Measurements from ENCODE around the gene TMEM18. TPM values are rescaled to one million over a fixed set of nuclear protein-coding genes. Genes with fewer than 3 reads are reported as not detected.

The TMEM18 gene
- total RNA-seq, 1 donor from 2014 or later = 10.3 TPM

DNA sequence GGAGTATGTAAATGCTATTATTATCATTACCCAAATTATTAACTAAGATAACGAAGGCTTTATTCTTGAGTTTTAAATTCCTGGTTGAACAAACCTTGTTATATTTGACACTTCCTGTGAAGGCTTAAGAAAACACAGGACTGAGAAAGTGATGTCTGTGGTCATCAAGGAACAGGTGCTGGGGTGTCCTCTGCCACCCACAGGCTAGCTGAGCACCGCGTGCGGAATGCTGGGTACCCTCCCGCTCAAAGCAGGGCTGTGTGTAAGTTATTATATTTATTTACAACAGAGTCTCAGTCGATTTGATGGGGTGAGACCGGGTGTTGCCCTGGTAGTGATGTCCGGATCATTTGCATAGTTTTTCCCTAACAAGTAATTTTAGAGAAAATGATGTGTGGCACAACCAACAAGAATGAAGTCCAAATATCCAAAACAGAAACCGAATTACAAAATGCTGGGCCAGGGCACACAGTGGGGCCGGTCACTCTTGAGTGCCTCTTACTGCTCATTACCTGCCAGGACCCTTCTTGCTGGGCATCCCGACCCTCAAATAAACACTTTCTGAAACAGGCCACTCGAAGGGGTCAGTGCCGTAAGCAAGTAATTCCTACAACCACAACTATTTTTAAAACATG, 49.2 kb downstream of the TMEM18 start:
- no peak for DNase-seq
- ATAC-seq (ENCODE audit: poor library complexity) = no peak
- intact Hi-C loops (cut with DNase I) = no loop called here

DNA sequence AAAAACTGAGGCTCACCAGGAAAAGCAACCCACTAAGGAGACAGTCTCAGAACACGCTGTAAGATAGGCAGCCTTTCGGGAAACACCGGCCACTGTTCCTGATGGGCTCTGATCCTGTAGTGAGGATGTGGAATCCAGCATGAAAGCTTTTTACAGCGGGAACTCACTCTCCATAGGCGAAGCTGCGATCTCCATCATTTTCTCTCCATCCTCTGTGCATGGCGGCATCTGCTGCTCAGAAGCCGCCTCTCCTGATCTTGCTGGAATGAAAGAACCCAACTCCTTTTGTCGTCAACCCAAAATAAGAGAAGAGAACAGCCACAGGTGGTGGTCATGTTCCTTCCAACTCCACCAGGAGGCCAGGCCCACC, 49.9 kb downstream of the TMEM18 start:
- DNase-seq (no peak), ATAC-seq (ENCODE audit: poor library complexity) (no peak)
- intact Hi-C loops (cut with DNase I) = no loop called here

DNA sequence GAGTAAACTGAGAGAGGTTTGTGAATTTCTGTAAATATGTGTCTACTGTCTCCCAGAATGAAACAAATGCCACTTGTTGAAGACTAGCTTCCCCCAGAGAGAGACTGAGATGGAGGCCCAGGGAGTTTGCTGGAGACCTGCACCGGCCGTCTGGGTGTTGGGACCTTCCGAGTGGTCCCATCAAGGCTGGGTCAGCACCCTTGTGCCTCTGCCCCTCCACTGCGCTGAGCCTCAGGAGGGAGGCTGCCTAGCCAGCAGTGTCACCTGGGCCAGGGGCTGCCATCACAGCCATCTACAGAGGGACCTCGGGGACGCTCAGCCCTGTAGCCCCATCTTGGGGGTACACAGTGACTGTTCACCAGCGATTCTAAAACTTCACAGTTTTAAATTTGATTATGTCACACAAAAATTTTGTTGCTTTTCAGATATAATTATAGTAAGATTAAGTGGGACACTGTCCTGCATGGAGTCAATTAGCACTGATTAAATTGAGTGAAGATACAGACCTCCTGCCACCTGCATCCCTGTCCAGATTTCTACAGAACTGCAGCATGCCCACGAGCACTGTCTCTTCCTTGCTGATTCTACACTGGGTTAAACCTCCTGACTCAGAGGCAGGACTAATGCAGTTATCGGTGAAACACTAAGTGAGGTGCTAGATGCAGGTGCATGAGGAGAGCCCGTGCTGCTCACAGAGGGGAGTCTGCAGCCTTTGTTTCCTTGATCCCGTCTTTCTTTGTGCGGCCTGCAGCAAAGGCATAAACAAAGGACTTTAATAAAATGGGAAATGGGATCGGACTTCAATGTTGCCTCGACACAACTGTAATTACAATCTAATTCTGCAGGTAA, 50.5 kb downstream of the TMEM18 start:
- DNase-seq (no peak), ATAC-seq (ENCODE audit: poor library complexity) (no peak)
- intact Hi-C loops (cut with DNase I) = no loop called here

DNA sequence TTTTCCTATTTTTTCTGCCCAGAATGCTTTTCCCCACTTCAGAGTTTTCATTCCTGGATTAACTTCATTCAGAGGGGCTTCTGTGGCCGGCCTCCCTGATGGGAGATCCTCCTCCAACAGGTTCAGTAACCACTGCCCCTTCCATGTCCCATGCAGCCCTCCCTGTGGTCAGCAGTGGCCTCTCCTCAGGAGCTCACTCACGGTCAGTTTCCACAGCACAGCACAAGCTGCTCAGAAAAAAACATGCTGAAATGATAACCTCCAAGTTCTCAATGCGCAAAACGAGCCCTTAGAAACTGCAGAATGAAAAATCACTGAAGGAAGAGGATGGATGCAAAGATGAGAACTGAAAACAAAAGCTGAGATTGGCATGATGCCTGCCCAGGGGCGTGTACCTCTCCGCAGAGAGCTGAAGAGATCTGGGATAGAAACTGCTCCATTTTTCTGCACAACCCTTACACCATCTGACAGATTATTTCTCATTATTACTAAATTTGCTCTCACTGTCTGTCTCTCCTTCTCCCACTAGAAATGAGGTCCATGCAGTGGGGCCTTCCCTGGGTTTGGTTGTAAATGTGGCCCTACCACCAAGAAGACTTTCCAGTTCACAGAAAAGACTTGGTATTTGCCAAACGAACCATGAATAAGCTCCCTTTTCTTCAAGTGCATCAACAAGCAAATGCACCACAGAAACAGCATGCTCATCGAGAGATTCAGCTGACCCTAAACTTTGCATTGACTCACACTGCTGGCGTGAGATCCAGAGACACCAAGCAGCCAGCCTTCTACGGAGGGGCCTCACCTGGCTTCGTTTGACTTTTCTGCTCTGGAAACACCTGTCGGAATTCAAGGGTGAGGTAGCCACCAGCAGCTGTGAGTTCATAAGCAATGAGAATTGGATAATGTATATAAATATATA, 51.5 kb downstream of the TMEM18 start:
- intact Hi-C loops (cut with DNase I) = no loop called here
- DNase-seq = no peak

DNA sequence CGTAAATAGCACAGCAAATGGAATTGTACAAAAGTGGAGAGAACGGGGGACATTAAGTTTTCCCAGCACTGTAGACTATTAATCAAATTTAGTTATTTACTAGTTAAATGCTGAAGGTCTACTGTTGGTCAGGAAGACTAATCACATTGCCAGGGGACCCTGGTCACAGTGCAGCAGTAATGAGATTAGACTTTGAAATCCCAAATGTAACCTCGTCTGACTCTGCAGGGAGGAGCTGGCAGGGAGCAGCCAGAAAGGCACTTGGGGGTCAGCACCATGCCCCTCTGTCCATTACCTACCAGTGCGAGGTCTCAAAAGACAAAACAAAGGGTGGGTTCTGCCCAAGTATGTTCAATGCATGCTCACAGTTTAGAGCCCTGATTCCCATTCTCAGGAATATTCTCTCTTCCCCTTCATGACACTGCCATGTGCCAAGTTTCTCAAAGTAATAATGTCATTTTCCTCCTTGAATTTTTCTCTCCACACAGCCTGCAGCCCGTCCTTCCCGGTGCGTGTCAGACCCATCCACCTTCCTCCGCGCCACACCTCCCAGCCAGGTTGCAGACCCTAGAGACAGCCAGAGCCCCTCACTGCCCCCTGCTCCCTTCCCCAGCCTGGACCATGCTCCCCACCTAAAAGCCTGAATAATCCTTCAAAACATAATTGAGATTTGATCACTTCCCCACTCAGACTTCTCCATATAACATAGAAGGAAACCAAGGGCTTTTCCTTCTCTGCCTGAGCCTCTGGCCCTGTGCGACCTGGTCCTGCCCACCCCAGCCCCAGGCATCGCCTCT, 52.5 kb downstream of the TMEM18 start:
- intact Hi-C loops (cut with DNase I) = no loop called here
- ATAC-seq (ENCODE audit: poor library complexity) (no peak), DNase-seq (no peak)

More for the DNA sequence above, 51.5 kb downstream of the TMEM18 start:
- ATAC-seq (ENCODE audit: poor library complexity) = no peak

DNA sequence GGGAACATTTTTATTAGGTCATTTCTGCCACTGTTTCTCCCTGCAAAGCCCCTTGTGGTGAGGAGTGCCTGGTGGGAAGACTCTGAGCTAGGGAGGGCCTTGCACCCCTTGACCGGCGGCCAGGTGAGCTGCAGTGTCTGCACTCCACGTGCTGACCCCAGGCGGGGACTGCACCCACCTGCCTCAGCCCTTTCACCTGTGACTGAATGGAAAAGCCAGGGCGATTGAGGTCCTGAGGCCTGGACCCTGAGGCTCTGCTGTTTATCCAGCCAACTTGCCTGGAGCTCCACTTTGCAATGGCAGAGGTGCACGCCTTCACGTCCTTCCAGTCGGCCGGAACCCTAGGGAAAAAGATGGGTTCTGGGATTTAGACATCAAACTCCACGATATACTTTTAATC, 53.1 kb downstream of the TMEM18 start:
- DNase-seq (no peak), ATAC-seq (ENCODE audit: poor library complexity) (no peak)
- intact Hi-C loops (cut with DNase I) = no loop called here

DNA sequence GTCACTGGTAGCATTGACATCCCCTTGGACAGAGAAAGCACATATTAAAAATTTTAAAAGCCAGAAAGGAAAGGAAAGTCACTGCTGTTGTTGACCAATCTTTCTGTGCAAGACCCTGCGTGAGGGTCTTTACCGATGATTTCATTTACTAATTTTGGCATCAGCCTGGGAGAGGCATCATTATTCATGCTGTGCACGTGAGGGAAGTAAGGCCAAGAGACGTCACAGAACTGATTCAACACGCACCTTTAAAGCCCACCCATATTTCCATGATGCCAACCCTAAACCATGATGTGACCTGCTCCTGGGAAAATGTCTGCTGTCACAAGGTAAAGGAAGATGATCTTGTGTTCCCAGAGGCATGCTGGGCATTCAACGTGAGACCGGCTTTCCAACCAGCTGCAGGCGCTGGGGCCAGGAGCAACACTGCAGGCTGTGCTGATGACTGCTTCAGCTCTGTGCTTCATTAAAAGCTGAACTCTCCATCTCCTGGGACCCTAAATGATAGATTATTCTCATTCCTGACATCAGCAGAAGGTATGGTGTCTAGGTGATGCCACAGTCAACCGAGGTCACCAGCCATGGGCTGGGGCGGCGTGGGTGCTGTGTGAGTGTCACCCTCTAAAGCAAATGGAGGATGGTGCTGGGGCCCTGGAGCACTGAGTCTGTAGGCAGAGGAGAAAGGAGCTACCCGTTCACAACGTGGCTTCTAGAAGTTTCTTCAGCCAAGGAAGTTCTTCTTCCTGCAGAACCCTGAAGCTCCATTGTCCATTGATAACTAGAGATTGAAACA, 53.9 kb downstream of the TMEM18 start:
- intact Hi-C loops (cut with DNase I) = no loop called here
- no peak for ATAC-seq (ENCODE audit: poor library complexity)
- no peak for DNase-seq

DNA sequence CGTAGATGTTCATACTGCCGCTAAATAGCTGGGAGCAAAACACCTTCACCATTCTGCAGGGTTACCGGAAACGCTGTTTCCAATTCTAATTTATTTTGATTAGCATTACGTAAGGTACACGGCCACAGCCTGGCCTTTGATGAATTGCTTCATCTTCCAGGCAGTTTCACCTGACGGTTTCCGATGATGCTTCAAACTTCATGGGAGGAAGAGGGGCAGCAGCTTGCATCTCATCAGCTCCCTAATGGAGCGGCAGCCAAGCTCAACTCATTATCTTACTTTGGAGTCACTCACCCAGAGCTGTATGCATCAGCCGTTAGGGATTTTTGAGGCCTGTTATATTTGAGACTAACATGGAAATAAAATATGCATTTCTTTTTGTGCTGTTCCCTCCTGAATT, 54.8 kb downstream of the TMEM18 start:
- intact Hi-C loops (cut with DNase I) = no loop called here

DNA sequence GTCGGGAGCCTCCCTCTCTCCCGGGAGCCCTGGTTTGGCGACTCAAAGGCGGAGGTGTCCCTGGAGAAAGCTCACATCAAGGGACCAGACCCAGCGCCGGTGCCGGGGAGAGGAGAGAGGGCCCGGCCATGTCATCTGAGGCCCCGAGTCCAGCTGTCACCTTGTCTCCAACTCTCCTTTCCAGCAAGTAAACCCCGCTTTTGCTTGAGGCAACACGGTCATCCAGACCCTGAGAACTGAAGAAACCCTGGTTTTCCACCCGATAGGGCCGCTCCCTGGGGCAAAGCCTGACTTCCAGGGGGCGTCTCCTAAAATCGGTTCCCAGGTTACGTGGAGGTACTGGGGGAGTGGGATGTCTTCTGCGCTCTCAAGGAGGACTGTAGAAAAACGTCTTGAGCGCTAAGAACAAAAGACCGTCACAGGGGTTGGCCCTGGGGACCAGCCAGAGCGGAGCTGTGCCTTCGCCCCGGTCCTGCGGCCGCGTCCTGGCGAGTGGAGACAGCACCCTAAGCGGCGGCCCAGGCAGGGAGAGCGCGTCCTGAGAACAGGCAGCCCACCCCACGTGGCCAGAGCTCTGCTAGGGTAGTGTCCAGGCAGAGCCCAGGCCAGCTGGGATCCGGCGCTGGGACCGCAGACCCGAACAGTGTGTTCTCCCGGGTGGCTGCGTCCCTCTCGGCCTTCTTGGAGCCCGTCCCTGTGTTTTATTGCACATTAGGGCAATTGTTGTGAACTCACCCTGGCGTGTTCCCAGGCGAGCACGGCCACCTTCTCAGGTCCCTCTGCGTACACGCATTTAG, 55.7 kb downstream of the TMEM18 start:
- intact Hi-C loops (cut with DNase I) = no loop called here
- DNase-seq (no peak), ATAC-seq (ENCODE audit: poor library complexity) (no peak)

More for the DNA sequence above, 54.8 kb downstream of the TMEM18 start:
- DNase-seq (no peak), ATAC-seq (ENCODE audit: poor library complexity) (no peak)

DNA sequence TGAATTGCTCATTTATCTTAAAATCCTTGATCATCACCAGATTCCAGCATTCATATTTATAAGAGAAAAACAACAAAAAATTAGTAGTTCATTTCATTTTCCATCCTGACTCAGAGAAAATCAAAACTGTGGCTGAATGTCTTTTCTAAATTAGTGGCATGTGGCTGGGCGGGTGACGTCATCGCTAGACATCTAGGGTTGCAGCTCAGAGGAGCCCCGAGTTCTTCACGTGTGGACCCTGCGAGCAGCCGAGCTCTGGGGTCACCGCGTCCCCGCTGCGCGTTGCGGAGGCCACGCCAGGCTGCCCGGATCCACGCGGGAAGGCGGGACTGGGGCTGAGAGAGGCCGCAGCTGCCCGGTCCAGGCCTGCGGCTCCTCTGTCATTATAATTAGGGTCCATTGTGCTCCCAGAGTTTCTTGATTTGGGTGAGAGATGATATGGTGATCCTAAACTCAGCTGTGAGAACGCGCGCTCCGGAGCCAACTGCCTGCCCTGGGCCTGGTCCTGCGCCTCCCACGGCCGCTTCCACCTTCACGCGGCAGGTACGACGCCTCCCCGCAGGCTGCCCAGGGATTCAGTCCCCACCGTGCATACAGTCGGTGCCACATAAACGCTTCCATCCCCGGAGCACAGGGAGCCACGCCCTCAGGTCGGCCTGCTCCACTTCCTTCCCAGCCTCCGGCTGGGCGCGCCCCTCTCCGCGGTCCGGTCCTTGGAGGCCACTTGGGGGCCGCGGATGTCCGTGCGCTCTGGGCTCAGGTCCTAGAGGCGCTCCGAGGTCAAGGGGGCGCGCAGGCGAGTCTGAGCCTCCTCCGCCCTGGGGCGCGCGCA, 56.5 kb downstream of the TMEM18 start:
- intact Hi-C loops (cut with DNase I) = no loop called here
- DNase-seq (no peak), ATAC-seq (ENCODE audit: poor library complexity) (no peak)

DNA sequence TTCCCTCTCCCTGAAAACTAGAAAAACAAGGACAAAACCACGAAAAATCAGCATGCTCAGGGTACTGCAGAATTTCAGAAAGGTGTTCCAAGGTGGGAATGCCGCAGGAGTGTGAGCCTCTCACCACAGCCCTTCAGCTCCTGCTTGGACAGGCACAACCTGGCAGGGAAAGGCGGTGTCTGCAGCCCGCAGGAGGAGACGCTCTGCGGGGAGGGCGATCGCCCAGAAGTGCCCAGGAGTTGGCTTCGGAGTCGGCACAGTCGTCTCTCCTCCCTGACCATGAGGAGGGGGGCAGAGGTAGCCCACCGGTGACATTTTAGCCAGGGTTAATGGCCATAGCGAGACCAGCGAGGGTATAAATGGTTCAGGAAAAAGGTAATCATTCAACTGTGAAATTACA, 57.2 kb downstream of the TMEM18 start:
- DNase-seq (no peak), ATAC-seq (ENCODE audit: poor library complexity) (no peak)
- intact Hi-C loops (cut with DNase I) = no loop called here

DNA sequence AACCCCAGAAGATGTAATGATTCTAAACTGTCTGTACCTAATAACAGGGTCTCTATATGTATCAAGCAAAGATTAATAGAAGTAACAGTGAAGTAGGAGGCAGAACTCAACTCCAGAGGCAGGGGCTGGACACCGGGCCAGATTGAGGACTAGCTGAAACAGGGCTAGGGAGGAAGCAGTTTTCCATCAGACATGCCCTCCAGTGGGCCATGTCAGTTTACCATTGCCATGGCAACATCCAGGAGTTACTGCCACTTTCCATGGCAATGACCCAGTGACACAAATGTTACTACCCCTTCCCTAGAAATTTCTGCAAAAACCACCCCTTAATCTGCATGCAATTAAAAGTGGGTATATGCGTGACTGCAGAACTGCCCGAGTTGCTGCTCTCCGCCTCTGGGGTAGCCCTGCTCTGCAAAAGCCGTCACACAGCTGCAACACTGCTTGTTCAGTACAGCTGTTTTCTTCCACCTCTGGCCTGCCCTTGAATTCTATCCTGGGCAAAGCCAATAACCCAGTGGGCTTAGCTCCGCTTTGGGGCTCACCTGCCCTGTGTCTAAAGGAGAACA, 58.7 kb downstream of the TMEM18 start:
- ATAC-seq (ENCODE audit: poor library complexity) (no peak), DNase-seq (no peak)
- intact Hi-C loops (cut with DNase I) = no loop called here

DNA sequence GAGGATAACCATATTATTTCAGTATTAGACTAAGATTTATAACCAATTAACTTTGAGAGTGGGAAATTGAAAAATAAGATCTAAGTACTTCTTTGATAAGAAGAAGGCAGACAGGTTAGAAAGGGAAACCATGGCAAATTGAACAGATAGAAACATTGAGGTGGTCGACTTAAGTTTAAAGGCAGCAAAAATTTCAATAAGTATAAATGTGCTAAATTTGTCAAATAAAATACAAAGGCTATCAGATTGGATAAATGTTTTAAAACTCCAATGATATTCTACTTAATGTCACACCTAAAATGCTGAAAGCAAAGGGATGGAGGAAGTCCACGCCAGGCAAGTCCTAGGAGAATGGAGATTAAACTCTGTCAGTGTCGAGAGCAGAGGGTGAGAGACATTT, 59.2 kb downstream of the TMEM18 start:
- intact Hi-C loops (cut with DNase I) = no loop called here
- no peak for ATAC-seq (ENCODE audit: poor library complexity)

More for the DNA sequence above, 59.2 kb downstream of the TMEM18 start:
- no peak for DNase-seq
